HG03159 (cell line): ENCODE measurements around the gene TVP23C.
"Not testable (repeated sequence)": the region's sequence is repeated elsewhere in the genome, so short reads cannot be mapped to it uniquely, and the experiment has no call there.

Experiments used
- ATAC-seq: cut with Tn5 transposase; IDR thresholded peaks from one replicate; pipeline ENCODE4 v1.9.1; 2021; ENCODE audit warnings: mild to moderate bottlenecking, moderate library complexity; ENCODE audit not compliant: unreplicated experiment

TVP23C gene

DNA sequence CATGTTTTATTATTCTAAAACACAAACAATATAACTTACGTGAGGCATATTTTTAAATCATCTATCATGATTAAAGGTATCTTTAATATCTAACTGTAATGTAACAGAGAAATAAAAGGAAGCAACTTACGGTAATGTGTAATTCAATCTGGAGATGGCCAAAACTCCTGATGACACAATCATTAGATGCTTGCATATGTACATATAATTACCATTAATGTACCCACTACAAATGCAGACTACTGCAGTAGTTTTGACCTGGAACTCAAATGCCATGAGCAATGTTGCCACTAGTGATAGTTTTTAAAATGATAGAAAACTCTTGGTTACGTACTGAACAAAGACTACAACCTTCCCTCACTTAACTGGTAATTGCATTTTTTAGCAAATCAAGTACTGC lies 30.2 kb downstream of the TVP23C start:
- ATAC-seq: not testable (repeated sequence)

DNA sequence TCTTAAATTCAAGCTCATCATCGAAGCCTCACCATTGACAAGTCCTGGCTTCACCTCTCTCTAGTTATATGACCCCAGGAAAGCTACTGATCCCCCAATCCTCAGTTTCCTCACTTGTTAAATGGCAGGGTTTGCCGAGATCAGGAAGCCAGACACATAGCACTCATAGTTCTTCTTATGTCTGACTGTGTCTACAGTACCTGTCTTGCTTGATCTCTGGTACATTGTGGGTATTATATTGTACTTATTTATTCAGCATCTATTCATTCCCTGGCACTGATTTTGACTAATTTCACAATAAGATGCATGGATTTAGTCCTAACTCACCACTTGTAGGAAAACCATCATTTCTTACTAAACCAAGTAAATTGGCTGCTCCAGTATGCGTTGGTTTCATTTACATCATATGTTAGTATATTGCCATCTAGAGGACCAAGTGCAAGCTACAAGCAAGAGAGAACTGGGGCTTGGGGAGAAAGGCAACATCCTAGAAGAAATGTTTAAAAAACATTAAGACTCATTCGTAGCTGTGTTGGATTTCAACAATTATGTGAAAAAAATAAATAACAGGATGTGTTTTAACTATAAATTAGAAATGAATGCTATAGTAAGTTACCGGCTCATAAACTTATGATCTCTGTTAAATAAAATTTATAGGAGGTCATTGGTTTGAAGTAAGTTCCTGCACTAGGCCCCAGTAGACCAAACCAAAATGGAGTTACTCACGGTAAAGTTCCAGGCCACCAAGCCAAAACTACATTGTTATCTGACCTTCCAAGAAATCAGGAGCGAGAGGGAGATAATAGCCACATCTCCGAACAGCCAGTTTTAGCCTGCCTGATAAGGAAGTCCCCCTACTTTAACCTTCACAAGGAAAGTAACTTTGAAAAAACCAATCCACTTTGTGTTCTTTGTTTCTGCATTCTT lies 36.7 kb downstream of the TVP23C start:
- ATAC-seq: not testable (repeated sequence)

DNA sequence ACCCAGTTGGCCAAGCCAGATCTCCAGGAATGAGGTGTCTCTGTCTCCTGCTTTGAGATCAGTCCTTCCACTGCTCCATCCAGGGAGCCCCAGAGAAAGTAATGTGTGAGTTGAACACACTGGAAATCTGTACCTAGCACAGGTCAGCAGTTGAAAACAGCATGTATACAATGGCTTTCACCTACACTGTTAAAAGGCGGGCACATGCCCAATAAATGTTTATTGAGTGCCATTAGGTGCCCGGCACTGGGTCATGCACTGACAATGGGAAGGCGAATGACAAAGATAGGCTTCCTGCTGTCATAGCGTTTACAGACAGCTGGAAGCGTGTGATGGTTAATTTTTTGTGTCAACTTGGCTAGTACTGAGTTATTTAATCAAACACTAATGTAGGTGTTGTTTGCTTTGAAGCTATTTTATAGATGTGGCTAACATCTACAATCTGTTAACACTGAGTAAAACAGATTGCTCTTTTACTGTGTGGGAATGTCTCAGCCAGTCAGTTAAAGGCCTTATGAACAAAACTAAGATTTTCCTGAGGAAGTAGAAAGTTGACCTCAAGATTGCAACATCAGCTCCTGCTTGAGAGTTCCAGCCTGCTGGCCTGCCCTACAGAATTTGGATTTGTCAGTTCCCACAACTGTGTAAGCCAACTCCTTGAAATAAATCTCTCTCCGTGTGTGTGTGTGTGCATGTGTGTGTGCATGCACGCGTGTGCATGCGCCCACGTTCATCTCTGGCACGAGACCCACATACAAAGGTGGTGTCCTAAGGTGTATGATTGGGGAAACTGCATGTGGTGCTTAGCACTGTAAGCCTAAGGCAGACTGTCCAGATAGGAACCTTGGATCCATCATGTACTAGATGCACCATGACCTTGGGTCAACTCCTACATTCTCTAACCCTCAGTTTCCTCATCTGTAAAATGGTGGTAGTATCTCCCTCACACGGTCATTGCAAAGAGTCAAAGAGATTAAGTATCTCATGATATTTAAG lies 38.0 kb downstream of the TVP23C start:
- ATAC-seq: not testable (repeated sequence)

DNA sequence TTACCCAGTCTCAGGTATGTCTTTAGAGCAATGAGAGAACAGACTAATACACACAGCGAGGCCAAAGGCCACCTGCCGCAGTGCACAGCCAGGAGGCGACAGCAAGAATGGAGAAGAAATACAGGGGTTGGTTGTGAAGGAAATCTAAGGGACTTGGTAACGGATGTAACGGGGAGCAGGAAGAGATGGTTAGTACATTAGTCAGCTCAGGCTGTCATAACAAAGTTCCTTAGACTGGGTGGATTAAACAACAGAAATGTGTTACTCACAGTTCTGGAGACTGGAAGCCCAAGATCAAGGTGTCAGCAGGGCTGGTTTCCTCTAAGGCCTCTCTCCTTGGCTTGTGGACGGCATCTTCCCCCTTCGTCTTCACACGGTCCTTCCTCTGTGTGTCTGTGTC lies 47.1 kb downstream of the TVP23C start:
- no peak for ATAC-seq

DNA sequence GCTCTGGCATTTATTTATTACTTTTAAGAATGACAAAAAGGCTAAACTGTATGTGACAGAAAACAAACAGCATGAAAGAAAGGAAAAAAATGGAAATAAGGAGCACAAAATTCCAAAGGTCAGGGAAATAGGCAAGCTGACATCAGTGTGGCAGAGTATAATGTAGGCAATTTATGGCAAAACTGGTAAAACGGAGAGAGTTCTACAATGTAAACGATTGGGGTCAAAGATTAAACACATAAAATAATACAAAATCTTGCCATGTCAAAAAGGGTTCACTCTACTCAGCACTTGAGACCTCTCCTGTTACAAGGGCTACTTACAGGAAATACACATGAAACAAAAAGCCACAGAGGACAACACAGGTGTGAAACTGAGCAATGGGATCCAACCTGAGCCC lies 48.8 kb downstream of the TVP23C start:
- ATAC-seq: no peak

DNA sequence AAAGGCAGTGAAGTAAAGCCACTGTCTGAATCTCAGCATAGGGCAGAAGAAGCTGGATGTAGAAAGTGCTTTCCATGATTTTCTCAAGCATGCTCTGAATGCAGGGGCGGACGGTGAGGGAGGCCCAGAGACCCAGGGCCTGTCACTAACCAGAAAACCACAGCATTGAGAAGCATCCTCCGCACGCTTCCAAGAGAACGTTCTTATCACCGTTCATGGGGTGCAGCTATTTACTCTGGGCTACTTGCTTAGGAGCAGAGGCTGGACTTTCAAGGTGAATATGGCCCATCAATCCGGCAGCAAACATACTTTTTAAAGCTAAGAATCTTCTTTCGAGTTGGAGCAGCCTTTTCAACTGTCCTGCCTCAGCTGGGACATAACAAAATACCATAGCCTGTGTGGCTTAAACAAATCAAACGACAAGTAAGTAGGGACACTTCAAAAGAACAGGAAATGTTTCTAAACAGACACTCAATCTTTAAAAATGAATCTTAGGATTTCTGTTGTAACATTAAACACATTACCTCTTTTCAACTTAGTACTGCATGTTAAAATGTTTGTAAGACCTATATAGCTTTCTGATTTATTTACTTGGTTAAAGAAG lies 49.3 kb downstream of the TVP23C start:
- ATAC-seq: no peak

DNA sequence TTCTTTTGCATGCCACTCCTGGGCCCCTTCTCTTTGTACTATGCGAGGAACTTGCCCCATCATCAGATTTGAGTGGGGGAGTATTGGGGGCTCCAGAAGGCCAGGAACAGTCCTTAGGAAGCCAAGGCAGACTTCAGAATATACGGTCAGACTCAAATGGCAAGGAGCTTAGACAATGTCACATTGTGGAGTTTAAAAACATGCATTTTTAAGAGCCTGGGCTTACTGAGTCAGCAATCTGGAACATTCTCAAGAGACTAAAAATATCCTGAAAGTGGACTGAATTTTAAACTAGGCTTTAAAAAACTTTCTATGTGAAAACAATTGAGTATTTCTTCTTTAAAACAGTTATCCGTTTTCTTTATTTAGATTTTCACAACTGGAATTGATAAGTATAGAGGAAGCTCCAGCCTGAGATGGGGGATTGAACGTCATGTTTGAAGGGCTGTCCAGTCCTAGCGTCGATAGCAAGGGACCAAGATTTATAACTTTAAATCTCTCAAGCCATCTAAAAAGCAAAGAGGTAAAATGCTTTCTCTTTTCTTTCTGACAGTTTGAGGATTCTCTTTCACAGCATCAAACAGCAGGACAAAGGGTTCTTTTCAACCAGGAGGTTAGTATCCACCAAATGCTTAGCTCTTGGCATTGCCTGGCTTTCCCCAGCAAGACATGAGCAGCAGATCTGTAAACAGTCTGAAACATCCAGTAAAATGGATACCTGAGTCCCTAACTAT lies 50.1 kb downstream of the TVP23C start:
- no peak for ATAC-seq

DNA sequence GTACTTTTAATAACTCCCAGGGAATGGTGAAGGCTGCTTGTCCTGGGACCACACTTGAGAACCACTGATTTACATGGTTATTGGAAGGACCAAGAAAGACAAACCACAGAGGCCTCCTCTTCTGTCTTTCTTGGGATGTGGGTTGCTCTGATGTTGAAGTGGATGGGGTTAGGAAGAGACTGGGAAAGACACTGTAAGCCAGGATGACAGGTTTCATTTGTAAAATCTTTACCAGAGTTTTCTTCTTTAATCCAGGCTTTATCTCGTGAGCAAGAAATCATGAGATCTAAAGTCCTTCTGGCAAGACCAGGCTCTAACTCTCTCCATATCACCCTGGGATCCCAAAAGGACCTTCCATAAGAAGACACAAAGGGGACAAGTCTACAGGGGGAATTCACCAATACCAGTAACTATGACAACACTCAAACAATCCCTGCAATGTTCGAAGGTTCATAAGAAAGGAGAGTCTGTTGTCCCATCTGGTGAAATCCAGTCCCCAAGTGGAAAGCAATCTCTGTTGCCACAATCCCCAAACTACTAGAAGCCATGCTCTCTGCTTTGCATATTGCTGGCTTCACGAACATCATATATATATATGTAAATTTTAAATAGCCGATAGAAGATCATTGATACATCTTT lies 51.1 kb downstream of the TVP23C start:
- ATAC-seq: no peak

DNA sequence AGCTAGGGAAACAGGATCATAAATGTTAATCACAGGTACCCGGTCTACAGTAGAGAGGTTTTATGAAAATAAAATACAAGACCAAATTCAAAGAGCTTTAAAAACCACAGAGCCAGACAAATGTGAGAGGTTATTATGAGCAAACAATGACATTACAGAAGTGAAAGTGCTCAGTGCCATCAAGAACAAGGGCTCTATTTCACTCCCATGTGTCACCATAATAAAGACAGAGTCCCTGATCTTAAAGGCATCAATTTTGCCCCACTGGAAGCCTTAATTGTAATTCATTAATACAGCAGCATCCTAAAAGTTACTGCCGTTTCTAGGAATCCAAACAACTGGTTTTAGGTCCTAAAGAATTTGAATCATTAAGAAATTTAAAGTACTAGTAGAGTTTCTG lies 52.1 kb downstream of the TVP23C start:
- ATAC-seq: no peak

DNA sequence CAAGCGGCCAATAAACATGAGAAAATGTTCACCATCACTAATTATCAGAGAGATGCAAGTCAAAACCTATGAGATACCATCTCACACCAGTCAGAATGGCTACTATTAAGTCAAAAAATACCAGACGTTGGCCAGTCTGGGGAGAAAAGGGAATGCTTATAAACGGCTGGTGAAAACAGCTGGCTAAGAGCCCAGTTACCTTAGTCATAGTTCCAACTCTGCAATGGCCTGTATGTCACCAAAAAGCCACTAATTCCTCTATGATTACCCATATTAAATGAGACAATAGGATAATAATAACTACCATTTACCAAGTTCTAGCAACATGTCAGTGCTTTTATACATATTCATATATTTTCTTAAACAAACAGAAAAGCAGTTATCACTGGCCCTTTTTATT lies 52.9 kb downstream of the TVP23C start:
- no peak for ATAC-seq

DNA sequence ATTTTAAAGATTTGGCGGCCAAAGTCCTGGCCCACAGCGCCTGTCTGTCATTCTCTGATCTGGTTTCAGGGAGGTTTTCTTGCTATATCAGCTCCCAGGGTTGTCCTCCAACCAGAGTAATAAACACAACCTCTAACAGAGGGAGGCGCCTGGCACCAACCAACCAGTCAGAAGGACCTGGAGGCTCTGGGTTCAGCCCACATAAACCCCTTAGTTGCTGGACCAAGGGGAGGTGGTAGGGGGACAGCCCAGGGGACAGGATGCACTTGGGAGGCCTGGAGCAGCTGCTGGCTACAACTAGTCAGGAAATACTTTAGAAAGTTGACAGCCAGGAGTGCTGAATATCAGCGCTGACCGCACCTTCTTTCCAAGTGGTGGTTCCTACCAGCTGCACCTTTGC lies 54.2 kb downstream of the TVP23C start:
- ATAC-seq: no peak

DNA sequence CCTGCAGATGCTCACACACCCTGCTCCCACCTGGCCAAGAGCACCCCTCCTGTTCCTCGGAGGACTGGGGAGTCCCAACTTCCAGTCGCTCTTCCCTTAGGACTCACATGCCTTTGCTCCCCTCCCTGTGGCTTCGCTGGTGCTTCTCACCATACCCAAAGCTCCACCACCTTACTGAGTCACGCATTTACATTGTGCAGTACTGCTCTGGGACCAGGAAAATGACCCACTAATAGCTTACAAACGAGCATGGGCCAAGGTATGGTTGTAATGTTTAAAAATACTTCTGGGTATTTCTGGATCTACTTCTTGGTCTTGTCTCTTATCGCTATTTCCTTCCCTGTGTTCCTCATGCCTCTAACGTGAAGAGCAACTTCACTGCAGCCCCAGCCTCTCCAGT lies 54.8 kb downstream of the TVP23C start:
- no peak for ATAC-seq

DNA sequence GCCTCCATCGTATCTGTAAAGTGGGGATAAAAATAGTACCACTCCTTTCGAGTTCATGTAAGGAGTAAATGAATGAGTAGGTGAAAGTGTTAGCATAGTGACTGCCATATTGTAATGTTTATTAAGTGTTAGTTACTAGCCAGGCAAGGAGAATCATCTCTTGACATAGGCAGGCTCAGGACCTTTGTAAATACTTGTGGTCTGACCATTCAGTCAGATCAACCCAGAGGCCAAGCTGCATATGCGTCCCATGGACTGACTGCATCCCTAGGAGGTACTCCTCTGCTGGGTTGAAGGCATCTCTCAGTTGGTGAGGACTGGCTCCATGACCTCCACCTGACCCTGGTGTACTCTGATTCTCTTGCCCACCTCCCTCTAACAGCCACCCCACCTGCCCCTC lies 55.4 kb downstream of the TVP23C start:
- ATAC-seq: no peak

DNA sequence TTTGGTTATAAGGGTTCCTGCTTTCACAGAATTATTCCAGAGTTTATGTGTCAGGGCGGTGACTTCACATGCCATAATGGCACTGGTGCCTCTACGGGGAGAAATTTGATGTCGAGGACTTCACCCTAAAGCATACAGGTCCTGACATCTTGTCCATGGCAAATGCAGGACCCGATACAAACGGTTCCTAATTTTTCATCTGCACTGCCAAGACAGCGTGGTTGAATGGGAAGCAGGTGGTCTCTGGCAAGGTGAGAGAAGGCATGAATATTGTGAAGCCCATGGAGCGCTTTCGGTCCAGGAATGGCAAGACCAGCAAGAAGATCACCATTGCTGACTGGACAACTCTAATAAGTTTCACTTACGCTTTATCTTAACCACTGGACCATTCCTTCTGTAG lies 56.3 kb downstream of the TVP23C start:
- ATAC-seq: no peak

DNA sequence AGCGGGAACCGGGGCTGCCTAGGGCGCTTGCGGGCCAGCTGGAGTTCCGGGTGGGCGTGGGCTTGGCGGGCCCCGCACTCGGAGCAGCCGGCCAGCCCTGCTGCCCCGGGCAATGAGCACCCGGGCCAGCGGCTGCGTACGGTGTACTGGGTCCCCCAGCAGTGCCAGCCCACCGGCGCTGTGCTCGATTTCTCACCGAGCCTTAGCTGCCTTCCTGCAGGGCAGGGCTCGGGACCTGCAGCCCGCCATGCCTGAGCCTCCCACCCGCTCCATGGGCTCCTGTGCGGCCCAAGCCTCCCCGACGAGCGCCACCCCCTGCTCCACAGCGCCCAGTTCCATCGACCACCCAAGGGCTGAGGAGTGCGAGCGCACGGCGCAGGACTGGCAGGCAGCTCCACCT lies 57.6 kb downstream of the TVP23C start:
- not testable (repeated sequence) for ATAC-seq

DNA sequence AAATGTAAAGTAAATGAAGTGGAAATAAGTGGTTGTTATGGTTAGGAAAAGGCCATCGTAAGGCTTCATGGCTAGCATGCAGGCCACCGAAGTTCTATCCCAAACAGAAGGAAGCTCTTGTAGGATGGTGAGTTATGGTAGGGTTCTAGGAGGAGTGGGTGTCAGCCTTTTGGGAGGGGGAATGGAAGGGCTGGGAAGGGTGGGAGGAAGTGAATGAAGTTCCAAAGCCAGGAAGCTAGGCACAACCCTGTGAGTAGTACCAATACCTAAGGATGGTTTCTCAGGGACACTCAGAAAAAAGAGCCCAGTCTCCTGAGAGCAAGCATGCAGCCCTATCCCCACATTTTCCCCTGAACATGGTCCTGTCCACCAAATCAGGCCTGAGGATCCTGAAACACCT lies 59.6 kb downstream of the TVP23C start:
- no peak for ATAC-seq

DNA sequence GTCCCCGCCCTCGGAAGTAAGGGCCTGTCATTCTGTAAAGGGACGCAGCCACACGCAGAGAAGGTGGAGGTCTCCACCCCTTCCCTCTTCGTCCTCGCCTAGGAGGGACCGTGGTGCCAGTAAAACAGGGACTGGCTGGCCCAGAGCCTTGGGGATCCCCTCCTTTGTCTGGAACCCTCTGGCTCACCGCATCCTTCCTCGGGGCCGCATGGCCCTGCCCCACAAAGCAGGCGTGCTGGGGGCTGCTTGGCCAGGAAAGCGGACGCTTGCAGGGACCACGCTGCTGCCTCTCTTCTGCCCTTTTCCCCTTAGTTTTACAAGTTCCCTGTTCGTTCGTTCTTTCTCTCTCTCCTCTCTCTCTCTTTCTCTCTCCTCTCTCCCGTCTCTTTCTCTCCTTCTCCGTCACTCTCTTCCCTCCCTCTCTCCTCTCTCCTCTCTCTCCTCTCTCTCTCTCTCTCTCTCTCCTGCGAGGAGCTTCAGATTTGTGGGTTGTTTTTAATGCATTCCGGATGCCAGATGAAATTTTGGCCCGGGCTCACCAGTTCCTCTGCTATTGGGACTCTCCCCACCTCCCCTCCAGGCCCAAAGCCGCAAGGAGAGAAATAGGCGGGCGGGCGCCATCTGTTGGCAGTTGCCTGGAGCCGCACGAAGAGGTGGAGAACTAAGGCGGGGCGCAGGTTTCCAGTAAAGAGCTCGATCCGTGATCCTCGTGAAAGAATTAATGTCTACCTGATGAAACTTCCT lies 60.7 kb downstream of the TVP23C start:
- peak; percentile 85 for ATAC-seq

DNA sequence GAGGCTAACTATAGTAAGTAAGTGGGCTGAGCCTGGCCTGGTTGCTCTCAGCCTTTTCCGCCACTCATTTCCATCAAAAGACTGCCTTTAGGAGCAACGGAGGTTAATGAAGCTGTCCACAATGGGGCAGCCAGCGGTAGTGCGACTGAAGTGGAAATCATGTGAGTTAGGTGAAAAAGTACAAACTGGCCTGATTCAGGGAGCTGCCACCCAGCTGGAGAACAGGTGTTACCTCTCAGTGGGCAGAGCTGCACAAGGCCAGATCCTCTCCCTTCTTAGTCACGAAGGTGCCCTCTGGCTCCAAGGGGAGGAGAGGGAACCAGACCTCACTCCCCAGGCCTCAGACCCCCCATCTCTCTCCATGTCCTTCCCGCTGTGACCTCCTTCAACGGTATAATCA lies 61.5 kb downstream of the TVP23C start:
- no peak for ATAC-seq

DNA sequence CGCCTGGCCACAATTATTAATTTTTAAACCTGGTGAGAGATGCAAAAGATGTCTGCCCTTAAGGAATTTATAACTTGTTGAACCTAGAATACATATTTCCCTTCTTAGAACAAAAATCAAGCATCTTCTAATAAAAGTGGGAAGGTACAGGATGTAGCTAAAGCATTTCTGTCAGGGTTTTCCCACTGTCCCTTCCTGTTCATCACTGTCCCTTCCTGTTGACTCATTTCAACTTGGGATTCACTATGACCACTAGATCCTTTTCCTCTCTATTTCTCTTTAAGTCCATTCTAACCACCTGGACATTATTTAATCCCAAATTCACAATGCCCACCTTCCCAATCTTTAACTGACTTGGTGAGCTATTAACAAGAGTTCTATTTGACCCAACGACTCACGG lies 62.0 kb downstream of the TVP23C start:
- ATAC-seq: no peak
